Psoas muscle (tissue), 8 donors: Measurements from ENCODE around the gene ALK. TPM values are rescaled to one million over a fixed set of nuclear protein-coding genes. Genes with fewer than 3 reads are reported as not detected.

Experiments
- ATAC-seq, 4 donors: fragments of 200-7000 bp; cut with Tn5 transposase; one replicate each; pipeline ENCODE4 v1.9.1; 2020; ENCODE audit warnings: moderate library complexity in 3 of 4, mild to moderate bottlenecking in 2 of 4
- DNase-seq, 2 donors: peaks; one replicate each; pipeline ENCODE4 v3.0.0-alpha.2; 2020
- H3K27ac ChIP-seq: fragments of 200-600 bp; one replicate; pipeline ENCODE4 v1.8.0; 2022
- H3K27me3 ChIP-seq, 3 donors: fragments of 200-600 bp in 1 of 3; one replicate each; pipeline versions ENCODE4 v1.6.1 to v1.8.0; 2013 to 2022; ENCODE audit warnings: low read length in 2 of 3, mild to moderate bottlenecking in 2 of 3, moderate library complexity in 1 of 3; ENCODE audit not compliant: insufficient read depth in 3 of 3
- H3K36me3 ChIP-seq, 2 donors: fragments of 200-600 bp in 1 of 2; one replicate each; pipeline versions ENCODE4 v1.6.1 to v1.8.0; 2013 to 2022; ENCODE audit warnings: low read depth in 1 of 2, mild to moderate bottlenecking in 1 of 2, moderate library complexity in 1 of 2; ENCODE audit not compliant: insufficient read depth in 1 of 2
- H3K4me1 ChIP-seq: fragments of 200-600 bp; one replicate; pipeline ENCODE4 v1.8.0; 2022
- H3K4me3 ChIP-seq: fragments of 200-600 bp; one replicate; pipeline ENCODE4 v1.8.0; 2022; ENCODE audit warnings: mild to moderate bottlenecking
- H3K9me3 ChIP-seq: fragments of 200-600 bp; one replicate; pipeline ENCODE4 v1.8.0; 2022
- WGBS, 3 donors: extraction: QIAGEN DNeasy Blood & Tissue Kit; methylation state at CpG; one replicate each; pipeline versions ENCODE4 v1.1.6 to v1.1.7; 2013; 5-methylcytosine and 5-hydroxymethylcytosine counted together
- intact Hi-C, 2 donors: fragments of 100-400 bp; cut with DNase I; formaldehyde crosslinking; loops; one replicate each; pipeline versions ENCODE4 v1.11.0 to v1.14.2; 2022
- polyA plus RNA-seq, 3 donors: library from polyadenylated mRNA; stranded (reverse); fragments of 200-250 nt; gene quantifications; one replicate each; pipeline ENCODE4 v1.2.3, GENCODE V29; 2013
- total RNA-seq, 4 donors: library from RNA; stranded (reverse); fragmentation: NEBNext Ultra II Directional in 2 of 4; extraction: Animal tissue kit (Norgen Biotek cat#: 25700) in 2 of 4; gene quantifications; one replicate each; pipeline versions ENCODE4 v1.2.1 to v1.2.4, GENCODE V29; 2021 to 2023
- TF ChIP-seq, protein P1 (sequence below): fragments of 200-600 bp; IDR thresholded peaks from one replicate; pipeline ENCODE4 v1.8.0; 2022; ENCODE audit warnings: antibody characterized with exemption
- donor health status: healthy with polysubstance abuse.
- donor health status: DM: no; HTN: no; CAD: no; lungs with moderate emphysema.
- donor health status: Bipolar disorder and iron deficiency.
- donor health status: healthy.
- donor health status: DM: yes; HTN: yes; CAD: no.
- donor health status: DM: no; HTN: no; CAD: no.
- donor health status: DM: no; HTN: no; CAD: no.
- donor health status: DM: yes; HTN: yes; CAD: no.

Gene ALK
- total and polyA plus RNA-seq, 7 donors = 0.03 to 0.32 (median 0.08) TPM; not detected in 2

DNA sequence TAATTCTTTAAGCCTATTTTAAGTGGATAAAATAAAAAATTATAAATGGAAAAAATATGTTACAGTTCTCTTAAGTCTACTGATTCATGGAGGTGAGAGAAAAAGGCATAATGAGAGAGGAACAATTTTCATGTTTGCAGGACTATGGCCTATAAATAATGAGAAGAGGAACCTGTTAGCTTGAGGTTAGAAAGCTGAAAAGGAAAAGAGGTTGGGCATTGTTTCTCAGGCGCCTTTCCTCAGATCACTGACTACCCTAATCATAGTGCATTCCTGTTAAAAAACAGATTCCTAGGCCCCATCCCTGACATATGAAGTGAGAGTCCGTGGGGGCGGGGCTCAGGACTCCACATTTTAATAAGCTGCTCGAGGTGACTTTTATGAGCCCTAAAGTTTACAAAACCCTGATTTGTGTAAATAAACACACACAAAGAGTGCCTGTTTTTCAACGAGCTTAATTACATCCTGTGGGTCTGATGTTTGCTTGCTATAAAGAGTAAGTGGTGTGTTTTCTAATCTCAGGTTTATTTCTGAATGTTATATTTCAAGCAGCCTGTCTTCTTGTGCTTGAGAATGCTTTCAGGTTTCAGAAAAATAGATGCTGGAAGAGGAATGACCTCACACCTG is 470.7 kb downstream of the ALK start:
- Histone ChIP-seq H3K36me3 (no peaks in the 10 kb centered on the region), H3K4me3 (no peak overlapping the region), H3K9me3 (no peaks in the 10 kb centered on the region), H3K4me1 (no peaks in the 10 kb centered on the region), H3K27me3 (no peaks in the 10 kb centered on the region), H3K27ac (no peak overlapping the region)
- intact Hi-C loops = no loop called here
- DNase-seq (no peak), ATAC-seq (no peak)
- WGBS, 3 donors = 51 to 65% (median 58%) methylated on average over 5 of the region's 5 CpGs
- TF ChIP-seq, protein P1, sequence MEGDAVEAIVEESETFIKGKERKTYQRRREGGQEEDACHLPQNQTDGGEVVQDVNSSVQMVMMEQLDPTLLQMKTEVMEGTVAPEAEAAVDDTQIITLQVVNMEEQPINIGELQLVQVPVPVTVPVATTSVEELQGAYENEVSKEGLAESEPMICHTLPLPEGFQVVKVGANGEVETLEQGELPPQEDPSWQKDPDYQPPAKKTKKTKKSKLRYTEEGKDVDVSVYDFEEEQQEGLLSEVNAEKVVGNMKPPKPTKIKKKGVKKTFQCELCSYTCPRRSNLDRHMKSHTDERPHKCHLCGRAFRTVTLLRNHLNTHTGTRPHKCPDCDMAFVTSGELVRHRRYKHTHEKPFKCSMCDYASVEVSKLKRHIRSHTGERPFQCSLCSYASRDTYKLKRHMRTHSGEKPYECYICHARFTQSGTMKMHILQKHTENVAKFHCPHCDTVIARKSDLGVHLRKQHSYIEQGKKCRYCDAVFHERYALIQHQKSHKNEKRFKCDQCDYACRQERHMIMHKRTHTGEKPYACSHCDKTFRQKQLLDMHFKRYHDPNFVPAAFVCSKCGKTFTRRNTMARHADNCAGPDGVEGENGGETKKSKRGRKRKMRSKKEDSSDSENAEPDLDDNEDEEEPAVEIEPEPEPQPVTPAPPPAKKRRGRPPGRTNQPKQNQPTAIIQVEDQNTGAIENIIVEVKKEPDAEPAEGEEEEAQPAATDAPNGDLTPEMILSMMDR = no peak

DNA sequence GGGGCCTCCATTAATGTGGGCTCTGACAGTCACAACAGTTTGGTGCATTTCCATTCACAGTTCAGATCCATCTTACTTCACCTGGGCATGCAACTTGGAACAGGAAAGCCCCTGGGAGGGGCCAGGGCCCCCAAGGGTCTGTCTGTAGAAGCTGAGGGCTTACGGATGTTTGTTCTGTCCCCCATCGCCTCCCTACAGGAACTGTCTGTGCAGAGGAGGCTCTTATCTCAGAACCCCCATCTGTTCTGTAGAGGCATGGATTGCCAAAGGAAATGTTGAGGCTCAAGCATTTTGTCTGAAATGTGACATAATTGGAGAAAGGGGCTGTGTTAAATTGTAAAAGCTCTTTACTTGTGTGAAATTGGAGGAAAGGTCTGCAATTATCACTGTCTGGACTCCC is 471.9 kb downstream of the ALK start:
- 57 to 91% (median 84%) methylated on average over 2 of the region's 2 CpGs for WGBS, 3 donors
- H3K9me3 ChIP-seq = no peaks in the 10 kb centered on the region
- ATAC-seq (no peak), DNase-seq (no peak)
- H3K4me1 ChIP-seq = no peaks in the 10 kb centered on the region
- H3K27ac ChIP-seq = no peak overlapping the region
- intact Hi-C loops = no loop called here
- H3K27me3 ChIP-seq = no peaks in the 10 kb centered on the region
- H3K4me3 ChIP-seq = no peak overlapping the region
- H3K36me3 ChIP-seq = no peaks in the 10 kb centered on the region
- TF ChIP-seq, protein P1 = no peak

DNA sequence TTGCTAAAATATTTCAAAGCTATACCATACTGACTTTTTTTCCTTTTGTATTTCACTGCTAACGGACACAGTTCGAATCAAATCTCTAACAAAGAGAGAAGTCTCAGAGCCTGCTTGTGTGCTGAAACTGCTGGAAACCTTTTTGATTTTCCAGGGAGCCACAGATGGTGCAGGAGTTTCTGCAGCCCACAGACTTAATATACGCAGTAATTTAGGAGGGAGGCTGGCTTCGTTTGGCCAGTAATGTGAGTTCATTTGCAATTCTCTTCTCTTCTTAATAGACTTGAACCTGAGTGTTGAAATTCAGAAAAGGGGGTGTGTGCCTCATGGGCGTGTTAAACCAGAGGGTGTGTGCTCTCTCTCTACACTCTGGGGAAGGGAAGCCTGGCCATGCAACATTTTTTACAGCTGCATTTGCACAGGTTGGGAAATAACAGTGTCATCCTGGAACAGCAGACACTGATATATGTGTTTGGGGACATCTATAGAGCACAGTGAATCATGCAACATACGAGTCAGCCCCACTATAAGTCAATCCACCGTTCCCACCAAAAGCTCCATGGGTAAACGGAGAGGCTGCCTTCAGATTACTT is 473.2 kb downstream of the ALK start:
- Histone ChIP-seq H3K9me3 (no peaks in the 10 kb centered on the region), H3K36me3 (no peaks in the 10 kb centered on the region), H3K4me3 (no peak overlapping the region), H3K27me3 (no peaks in the 10 kb centered on the region), H3K27ac (no peak overlapping the region), H3K4me1 (no peaks in the 10 kb centered on the region)
- no peak for DNase-seq
- TF ChIP-seq, protein P1 = no peak
- intact Hi-C loops = no loop called here
- WGBS, 3 donors = 71 to 76% (median 75%) methylated on average over 8 of the region's 8 CpGs
- ATAC-seq = no peak

DNA sequence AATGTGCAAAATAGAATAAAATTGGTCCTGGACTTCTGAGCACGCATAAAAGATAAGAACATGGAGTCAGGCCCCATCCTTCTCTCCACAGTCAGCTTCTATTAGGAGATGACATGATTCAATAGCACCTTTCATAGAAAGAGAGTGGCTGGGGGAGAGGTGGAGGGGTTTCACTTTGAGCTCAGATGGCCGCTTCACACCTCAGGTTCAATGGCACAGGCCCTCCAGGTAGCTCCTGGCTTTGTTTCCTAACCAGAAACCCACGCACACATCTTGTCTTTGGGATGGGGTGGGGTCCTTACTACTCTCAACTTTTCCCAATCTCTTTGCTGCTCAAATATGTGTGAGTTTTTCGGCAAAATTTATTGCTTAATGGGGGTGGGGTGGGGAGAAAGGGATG is 473.9 kb downstream of the ALK start:
- no peak overlapping the region for H3K4me3 ChIP-seq
- H3K27ac ChIP-seq = no peak overlapping the region
- intact Hi-C loops = no loop called here
- DNase-seq = no peak
- no peak for ATAC-seq
- H3K27me3 ChIP-seq = no peaks in the 10 kb centered on the region
- TF ChIP-seq, protein P1 = no peak
- H3K36me3 ChIP-seq = no peaks in the 10 kb centered on the region
- 86 to 94% (median 94%) methylated on average over 4 of the region's 4 CpGs for WGBS, 3 donors
- no peaks in the 10 kb centered on the region for H3K4me1 ChIP-seq
- no peaks in the 10 kb centered on the region for H3K9me3 ChIP-seq

DNA sequence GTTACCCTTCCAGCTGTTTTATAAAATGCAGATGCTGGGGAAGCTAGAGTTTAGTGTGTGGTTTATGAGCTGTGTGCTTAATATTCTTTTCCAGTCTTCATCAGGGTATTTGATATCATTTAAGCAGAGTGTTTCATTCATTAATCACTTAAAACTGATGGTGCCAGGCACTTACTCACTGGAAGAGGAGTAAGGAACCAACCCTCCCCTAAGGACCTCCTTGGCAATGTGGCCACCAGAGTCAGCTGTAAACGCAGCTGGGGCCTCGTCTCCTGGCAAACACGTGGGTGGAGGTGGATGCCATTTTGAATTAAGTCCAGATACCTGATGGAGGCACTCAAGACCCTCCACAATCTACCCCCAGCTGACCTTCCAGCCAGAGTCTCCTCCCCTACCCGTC is 474.5 kb downstream of the ALK start:
- H3K4me1 ChIP-seq = no peaks in the 10 kb centered on the region
- intact Hi-C loops = no loop called here
- no peak overlapping the region for H3K4me3 ChIP-seq
- no peaks in the 10 kb centered on the region for H3K9me3 ChIP-seq
- ATAC-seq = no peak
- DNase-seq = no peak
- TF ChIP-seq, protein P1 = no peak
- no peaks in the 10 kb centered on the region for H3K27me3 ChIP-seq
- H3K36me3 ChIP-seq = no peaks in the 10 kb centered on the region
- no peak overlapping the region for H3K27ac ChIP-seq
- WGBS, 3 donors = 40 to 53% (median 50%) methylated on average over 4 of the region's 4 CpGs
